Uterus (tissue), 2 donors: ENCODE results near the gene TRIM15.

Experiments used
- POLR2A ChIP-seq, 2 donors: fragments of 450-650 bp; IDR thresholded peaks; one replicate each; pipeline ENCODE4 v1.6.1; 2016; ENCODE audit warnings: antibody characterized with exemption in 2 of 2, mild to moderate bottlenecking in 1 of 2, moderate library complexity in 1 of 2
- TF ChIP-seq, protein P1 (sequence below), 4 experiments: fragments of 200-600 bp in 2 of 4; fragments of 450-650 bp in 2 of 4; sonication (generic) in 2 of 4; IDR thresholded peaks; one replicate each; pipeline ENCODE4 v1.5.1; 2016 to 2019; ENCODE audit warnings: antibody characterized with exemption in 4 of 4, mild to moderate bottlenecking in 2 of 4, moderate library complexity in 1 of 4

DNA sequence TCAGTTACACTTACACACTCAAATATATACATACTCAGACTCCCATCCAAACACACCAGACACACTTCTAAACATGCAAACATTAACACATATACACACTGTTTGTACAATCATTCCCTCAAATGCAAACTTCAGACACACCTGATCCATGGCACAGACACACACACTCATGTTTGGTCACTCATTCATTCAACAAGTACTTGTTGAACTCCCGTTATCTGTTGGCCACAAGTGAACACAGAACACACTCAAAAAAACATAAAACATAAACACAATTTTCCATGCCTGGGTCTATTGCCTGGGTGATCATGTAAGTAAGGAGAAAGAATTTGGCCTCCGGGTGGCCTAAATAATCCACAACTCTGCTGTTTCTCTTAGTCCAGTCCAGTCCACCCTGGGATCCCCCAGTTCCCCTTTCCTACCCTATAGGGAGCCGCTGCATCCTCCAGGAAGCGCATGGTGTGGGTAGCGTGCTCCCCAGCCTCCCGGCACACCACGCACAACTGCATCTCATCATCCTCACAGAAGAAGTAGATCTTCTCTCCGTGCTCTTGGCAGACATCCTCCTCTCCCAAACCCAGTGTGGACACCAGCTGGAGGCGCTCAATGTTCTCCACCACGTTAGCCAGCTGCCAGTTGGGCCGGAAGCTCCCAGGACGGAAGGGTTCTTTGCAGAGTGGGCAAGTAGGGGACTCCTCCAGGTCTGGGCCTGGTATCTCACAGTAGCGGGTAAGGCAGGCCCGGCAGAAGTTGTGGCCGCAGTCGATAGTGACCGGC lies 3.1 kb upstream of the TRIM15 start:
- no peak for TF ChIP-seq POLR2A (IDR thresholded peaks at IDR 0.05)
- TF ChIP-seq, protein P1, sequence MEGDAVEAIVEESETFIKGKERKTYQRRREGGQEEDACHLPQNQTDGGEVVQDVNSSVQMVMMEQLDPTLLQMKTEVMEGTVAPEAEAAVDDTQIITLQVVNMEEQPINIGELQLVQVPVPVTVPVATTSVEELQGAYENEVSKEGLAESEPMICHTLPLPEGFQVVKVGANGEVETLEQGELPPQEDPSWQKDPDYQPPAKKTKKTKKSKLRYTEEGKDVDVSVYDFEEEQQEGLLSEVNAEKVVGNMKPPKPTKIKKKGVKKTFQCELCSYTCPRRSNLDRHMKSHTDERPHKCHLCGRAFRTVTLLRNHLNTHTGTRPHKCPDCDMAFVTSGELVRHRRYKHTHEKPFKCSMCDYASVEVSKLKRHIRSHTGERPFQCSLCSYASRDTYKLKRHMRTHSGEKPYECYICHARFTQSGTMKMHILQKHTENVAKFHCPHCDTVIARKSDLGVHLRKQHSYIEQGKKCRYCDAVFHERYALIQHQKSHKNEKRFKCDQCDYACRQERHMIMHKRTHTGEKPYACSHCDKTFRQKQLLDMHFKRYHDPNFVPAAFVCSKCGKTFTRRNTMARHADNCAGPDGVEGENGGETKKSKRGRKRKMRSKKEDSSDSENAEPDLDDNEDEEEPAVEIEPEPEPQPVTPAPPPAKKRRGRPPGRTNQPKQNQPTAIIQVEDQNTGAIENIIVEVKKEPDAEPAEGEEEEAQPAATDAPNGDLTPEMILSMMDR (IDR thresholded peaks at IDR 0.05): no peak
